LNCaP clone FGC (cell line): ENCODE data around the gene BPNT1.
"Not testable (repeated sequence)": the region's sequence is repeated elsewhere in the genome, so short reads cannot be mapped to it uniquely, and the experiment has no call there.

ENCODE experiments used
- DNase-seq: peaks from one replicate; pipeline ENCODE4 v3.0.0-alpha.2; 2011; ENCODE audit warnings: low read depth
- H3K4me3 ChIP-seq: 2 replicates; pipeline ENCODE4 v1.5.1; 2011; ENCODE audit warnings: mild to moderate bottlenecking, low read depth, low read length, control low read depth
- CTCF ChIP-seq: IDR thresholded peaks from 2 replicates; pipeline ENCODE4 v1.5.1; 2012; ENCODE audit warnings: mild to moderate bottlenecking; ENCODE audit not compliant: control insufficient read depth, insufficient read depth; ENCODE audit errors: extremely low read depth

Gene BPNT1

GRCh38 chr1:220094016-220094911 lies 4.7 kb upstream of the BPNT1 start, which contains the start of gene IARS2:
IARS2 (plus strand) TSS chr1:220094132; CDS start chr1:220094217, 85 bp downstream.
- no peak for TF ChIP-seq CTCF
- H3K4me3 ChIP-seq = peak within 1 kb of the TSS; percentile 86
- DNase-seq = peak; percentile 85

- H3K4me3 ChIP-seq = peak overlapping the region; percentile 86
- DNase-seq = peak; percentile 76
- no peak for TF ChIP-seq CTCF
These were observed 3.9 kb upstream of the BPNT1 start for GRCh38 chr1:220093361-220094015.

DNA sequence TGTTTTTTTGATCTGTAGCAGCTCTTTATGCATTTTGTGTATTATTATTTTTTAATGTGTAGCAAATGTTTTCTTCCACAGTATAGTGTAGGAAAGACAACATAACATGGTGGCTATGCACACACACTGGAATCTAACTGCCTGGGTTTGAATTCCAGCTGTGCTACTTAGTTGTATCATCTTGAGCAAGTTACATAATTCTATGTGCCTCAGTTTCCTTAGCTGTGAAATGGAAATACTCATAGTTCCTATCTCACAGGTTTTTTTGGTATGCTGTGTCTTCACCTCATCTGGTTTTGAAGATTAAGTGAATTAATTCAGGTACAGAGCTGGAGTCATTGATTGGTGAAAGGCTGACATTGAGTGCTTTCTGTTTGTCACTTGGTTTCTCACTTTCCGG lies 3.1 kb upstream of the BPNT1 start:
- no peak for TF ChIP-seq CTCF
- DNase-seq = no peak
- H3K4me3 ChIP-seq = no peak overlapping the region

GRCh38 chr1:220086261-220086686 lies 3.3 kb downstream of the BPNT1 start:
- peak; percentile 14; the same call in 1 of the 2 replicates for TF ChIP-seq CTCF
- DNase-seq, H3K4me3 ChIP-seq: not testable (repeated sequence)

GRCh38 chr1:220084460-220084859 lies 5.1 kb downstream of the BPNT1 start:
- no peak for DNase-seq
- no peak overlapping the region for H3K4me3 ChIP-seq
- no peak for TF ChIP-seq CTCF

- no peak for DNase-seq
- H3K4me3 ChIP-seq = no peak overlapping the region
- TF ChIP-seq CTCF = no peak
These were observed 11.7 kb downstream of the BPNT1 start for GRCh38 chr1:220077887-220078286.
